Mammary epithelial cell (primary cell): ENCODE data around the gene TPGS1.

Source experiments
- EZH2 ChIP-seq: IDR thresholded peaks from 2 replicates; pipeline ENCODE4 v1.6.1; 2012; ENCODE audit warnings: low read length, inconsistent platforms, borderline replicate concordance
- TF ChIP-seq, protein P1 (sequence below), 2 donors: IDR thresholded peaks in 1 of 2; conservative IDR thresholded peaks in 1 of 2; 2 replicates each; pipeline ENCODE4 v1.5.1; 2011 to 2012; ENCODE audit warnings: inconsistent platforms in 2 of 2, low read length in 2 of 2, mild to moderate bottlenecking in 2 of 2, control low read depth in 1 of 2, low read depth in 1 of 2; ENCODE audit not compliant: insufficient read depth in 1 of 2; ENCODE audit errors: extremely low read depth in 1 of 2

DNA sequence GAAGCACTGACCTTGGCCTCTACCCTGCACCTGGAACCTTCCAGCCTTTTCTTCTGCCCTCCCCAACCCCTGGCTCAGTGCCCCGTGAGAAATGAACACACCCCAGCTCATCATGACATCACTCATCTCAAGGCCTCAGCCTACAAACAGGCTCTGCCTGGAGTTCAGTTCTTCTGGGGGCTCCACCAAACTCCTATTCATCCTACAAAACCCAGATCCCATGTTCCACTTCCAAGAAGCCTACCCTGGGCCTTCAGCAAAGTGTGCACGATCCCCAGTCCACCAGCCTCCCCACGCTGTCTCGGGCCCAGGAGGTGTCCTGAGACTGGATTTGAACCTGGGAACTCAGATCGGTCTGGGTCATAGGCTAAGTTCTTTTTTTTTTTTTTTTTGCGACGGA lies 37.5 kb upstream of the TPGS1 start:
- no peak for TF ChIP-seq EZH2
- TF ChIP-seq, protein P1, sequence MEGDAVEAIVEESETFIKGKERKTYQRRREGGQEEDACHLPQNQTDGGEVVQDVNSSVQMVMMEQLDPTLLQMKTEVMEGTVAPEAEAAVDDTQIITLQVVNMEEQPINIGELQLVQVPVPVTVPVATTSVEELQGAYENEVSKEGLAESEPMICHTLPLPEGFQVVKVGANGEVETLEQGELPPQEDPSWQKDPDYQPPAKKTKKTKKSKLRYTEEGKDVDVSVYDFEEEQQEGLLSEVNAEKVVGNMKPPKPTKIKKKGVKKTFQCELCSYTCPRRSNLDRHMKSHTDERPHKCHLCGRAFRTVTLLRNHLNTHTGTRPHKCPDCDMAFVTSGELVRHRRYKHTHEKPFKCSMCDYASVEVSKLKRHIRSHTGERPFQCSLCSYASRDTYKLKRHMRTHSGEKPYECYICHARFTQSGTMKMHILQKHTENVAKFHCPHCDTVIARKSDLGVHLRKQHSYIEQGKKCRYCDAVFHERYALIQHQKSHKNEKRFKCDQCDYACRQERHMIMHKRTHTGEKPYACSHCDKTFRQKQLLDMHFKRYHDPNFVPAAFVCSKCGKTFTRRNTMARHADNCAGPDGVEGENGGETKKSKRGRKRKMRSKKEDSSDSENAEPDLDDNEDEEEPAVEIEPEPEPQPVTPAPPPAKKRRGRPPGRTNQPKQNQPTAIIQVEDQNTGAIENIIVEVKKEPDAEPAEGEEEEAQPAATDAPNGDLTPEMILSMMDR (conservative IDR thresholded peaks at IDR 0.05 in 1 of 2, IDR thresholded peaks at IDR 0.05 in 1 of 2; ENCODE audit: extremely low read depth in 1 of 2, insufficient read depth in 1 of 2, low read depth in 1 of 2, low read length in 2 of 2): no peak
